Heart right ventricle (tissue), 16 donors: Measurements from ENCODE around the gene MYO7B. TPM values are rescaled to one million over a fixed set of nuclear protein-coding genes. Genes with fewer than 3 reads are reported as not detected.
A peak's percentile ranks its signal among the peaks of the same experiment; 100 is the strongest.

ENCODE experiments used
- ATAC-seq, 8 donors: fragments of 200-7000 bp; cut with Tn5 transposase; one replicate each; pipeline ENCODE4 v1.9.1; 2020; ENCODE audit warnings: mild to moderate bottlenecking in 8 of 8, moderate library complexity in 8 of 8, moderate number of reproducible peaks in 1 of 8
- DNase-seq, 2 donors: peaks; one replicate each; pipeline ENCODE4 v3.0.0-alpha.2; 2020
- H3K27ac ChIP-seq, 10 donors: fragments of 200-600 bp; sonication (generic) in 2 of 10; one replicate each; pipeline versions ENCODE4 v1.5.0 to v1.8.0; 2020 to 2022; ENCODE audit warnings: mild to moderate bottlenecking in 3 of 10
- H3K27me3 ChIP-seq, 7 donors: fragments of 200-600 bp; one replicate each; pipeline ENCODE4 v1.8.0; 2021 to 2022; ENCODE audit warnings: mild to moderate bottlenecking in 2 of 7
- H3K36me3 ChIP-seq, 9 donors: fragments of 200-600 bp; sonication (generic) in 1 of 9; one replicate each; pipeline versions ENCODE4 v1.5.0 to v1.8.0; 2020 to 2022; ENCODE audit warnings: mild to moderate bottlenecking in 2 of 9
- H3K4me1 ChIP-seq, 9 donors: fragments of 200-600 bp; sonication (generic) in 1 of 9; one replicate each; pipeline versions ENCODE4 v1.5.0 to v1.8.0; 2020 to 2022; ENCODE audit warnings: mild to moderate bottlenecking in 4 of 9
- H3K4me3 ChIP-seq, 10 donors: fragments of 200-600 bp; sonication (generic) in 2 of 10; one replicate each; pipeline versions ENCODE4 v1.5.0 to v1.8.0; 2020 to 2022; ENCODE audit warnings: mild to moderate bottlenecking in 7 of 10, moderate library complexity in 2 of 10
- H3K9me3 ChIP-seq, 11 donors: fragments of 200-600 bp in 10 of 11; sonication (generic) in 2 of 11; one replicate each; pipeline versions ENCODE4 v1.5.0 to v1.8.0; 2013 to 2022; ENCODE audit warnings: mild to moderate bottlenecking in 2 of 11, control low read depth in 1 of 11, moderate library complexity in 1 of 11
- WGBS, 2 donors: extraction: QIAGEN DNeasy Blood & Tissue Kit; methylation state at CpG; one replicate each; pipeline ENCODE4 v1.1.7; 2013; ENCODE audit warnings: inconsistent platforms in 1 of 2; 5-methylcytosine and 5-hydroxymethylcytosine counted together
- intact Hi-C, 10 donors: fragments of 100-400 bp; cut with DNase I; formaldehyde crosslinking; loops; one replicate each; pipeline versions ENCODE4 v1.11.1 to v1.14.2; 2022
- polyA plus RNA-seq, 2 donors: library from polyadenylated mRNA; stranded (reverse); fragments of 200-250 nt; gene quantifications; one replicate each; pipeline ENCODE4 v1.2.3, GENCODE V29; 2013
- total RNA-seq, 10 donors: library from RNA; stranded (reverse); fragmentation: NEBNext Ultra II Directional in 3 of 10; extraction: Animal tissue kit (Norgen Biotek cat#: 25700) in 3 of 10; gene quantifications; one replicate each; pipeline versions ENCODE4 v1.2.1 to v1.2.4, GENCODE V29; 2021 to 2023
- TF ChIP-seq, protein P1 (sequence below), 9 donors: fragments of 200-600 bp; sonication (generic) in 2 of 9; IDR thresholded peaks; one replicate each; pipeline versions ENCODE4 v1.5.0 to v1.8.0; 2021 to 2022; ENCODE audit warnings: antibody characterized with exemption in 9 of 9, mild to moderate bottlenecking in 5 of 9, moderate library complexity in 1 of 9
- donor health status: Arrhythmogenic right ventricular cardiomyopathy.
- donor health status: ischemic (EF 13 %, LVEDD 7.1; RV severe dilation, severe dysfunction).
- donor health status: healthy with polysubstance abuse.
- donor health status: DM: no; HTN: yes; CAD: no.
- donor health status: DM: no; HTN: no; CAD: no.
- donor health status: ischemic (EF 25% LVEDD 6.9; RV normal size, moderate dysfunction).
- donor health status: ischemic (EF 25% LVEDD 5.7; RV mildly dilated, moderate dysfunction).
- donor health status: healthy.
- donor health status: DM: yes; HTN: yes; CAD: no.
- donor health status: Ischemic cardiomyopathy.
- donor health status: ischemic (EF 35%, LVEDD 5.7; RV mildly dilated, moderate dysfunction).
- donor health status: nonischemic (EF 11% LVEDD 7.7; RV severe dilation, severe dysfunction).
- donor health status: DM: yes; HTN: yes; CAD: no.
- donor health status: PGD.
- donor health status: ischemic (EF 29% LVEDD 5.4; RV normal size, mild dysfunction).
- donor health status: nonischemic (EF 23%, LVEDD 6.1; RV moderate dilation, normal function).

MYO7B gene
- total and polyA plus RNA-seq, 12 donors = 0.42 to 2.3 (median 0.90) TPM

DNA sequence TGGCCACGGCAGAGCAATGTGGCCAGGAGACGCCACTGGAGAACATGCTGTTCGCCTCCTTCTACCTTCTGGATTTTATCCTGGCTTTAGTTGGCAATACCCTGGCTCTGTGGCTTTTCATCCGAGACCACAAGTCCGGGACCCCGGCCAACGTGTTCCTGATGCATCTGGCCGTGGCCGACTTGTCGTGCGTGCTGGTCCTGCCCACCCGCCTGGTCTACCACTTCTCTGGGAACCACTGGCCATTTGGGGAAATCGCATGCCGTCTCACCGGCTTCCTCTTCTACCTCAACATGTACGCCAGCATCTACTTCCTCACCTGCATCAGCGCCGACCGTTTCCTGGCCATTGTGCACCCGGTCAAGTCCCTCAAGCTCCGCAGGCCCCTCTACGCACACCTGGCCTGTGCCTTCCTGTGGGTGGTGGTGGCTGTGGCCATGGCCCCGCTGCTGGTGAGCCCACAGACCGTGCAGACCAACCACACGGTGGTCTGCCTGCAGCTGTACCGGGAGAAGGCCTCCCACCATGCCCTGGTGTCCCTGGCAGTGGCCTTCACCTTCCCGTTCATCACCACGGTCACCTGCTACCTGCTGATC lies 115.4 kb downstream of the MYO7B start:
- Histone ChIP-seq H3K4me3 (no peak overlapping the region), H3K9me3 (no peaks in the 10 kb centered on the region), H3K27ac (peak overlapping the region; percentile 2 to 95 (median 84)), H3K27me3 (no peaks in the 10 kb centered on the region), H3K36me3 (peaks cover 0 to 49% (median 3%) of the 10 kb centered on the region in 9 donors), H3K4me1 (peaks cover 72 to 99% (median 96%) of the 10 kb centered on the region in 9 donors)
- ATAC-seq (no peak), DNase-seq (peak in 1 of 2 donors; percentile 27)
- 80 to 82% methylated on average over 28 of the region's 28 CpGs for WGBS, 2 donors
- TF ChIP-seq, protein P1, sequence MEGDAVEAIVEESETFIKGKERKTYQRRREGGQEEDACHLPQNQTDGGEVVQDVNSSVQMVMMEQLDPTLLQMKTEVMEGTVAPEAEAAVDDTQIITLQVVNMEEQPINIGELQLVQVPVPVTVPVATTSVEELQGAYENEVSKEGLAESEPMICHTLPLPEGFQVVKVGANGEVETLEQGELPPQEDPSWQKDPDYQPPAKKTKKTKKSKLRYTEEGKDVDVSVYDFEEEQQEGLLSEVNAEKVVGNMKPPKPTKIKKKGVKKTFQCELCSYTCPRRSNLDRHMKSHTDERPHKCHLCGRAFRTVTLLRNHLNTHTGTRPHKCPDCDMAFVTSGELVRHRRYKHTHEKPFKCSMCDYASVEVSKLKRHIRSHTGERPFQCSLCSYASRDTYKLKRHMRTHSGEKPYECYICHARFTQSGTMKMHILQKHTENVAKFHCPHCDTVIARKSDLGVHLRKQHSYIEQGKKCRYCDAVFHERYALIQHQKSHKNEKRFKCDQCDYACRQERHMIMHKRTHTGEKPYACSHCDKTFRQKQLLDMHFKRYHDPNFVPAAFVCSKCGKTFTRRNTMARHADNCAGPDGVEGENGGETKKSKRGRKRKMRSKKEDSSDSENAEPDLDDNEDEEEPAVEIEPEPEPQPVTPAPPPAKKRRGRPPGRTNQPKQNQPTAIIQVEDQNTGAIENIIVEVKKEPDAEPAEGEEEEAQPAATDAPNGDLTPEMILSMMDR (IDR thresholded peaks at IDR 0.05) = no peak
- intact Hi-C loops = no loop called here

DNA sequence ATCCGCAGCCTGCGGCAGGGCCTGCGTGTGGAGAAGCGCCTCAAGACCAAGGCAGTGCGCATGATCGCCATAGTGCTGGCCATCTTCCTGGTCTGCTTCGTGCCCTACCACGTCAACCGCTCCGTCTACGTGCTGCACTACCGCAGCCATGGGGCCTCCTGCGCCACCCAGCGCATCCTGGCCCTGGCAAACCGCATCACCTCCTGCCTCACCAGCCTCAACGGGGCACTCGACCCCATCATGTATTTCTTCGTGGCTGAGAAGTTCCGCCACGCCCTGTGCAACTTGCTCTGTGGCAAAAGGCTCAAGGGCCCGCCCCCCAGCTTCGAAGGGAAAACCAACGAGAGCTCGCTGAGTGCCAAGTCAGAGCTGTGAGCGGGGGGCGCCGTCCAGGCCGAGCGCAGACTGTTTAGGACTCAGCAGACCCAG lies 115.9 kb downstream of the MYO7B start:
- intact Hi-C loops = no loop called here
- TF ChIP-seq, protein P1 (IDR thresholded peaks at IDR 0.05) = no peak
- WGBS, 2 donors = 82 to 83% methylated on average over 29 of the region's 29 CpGs
- Histone ChIP-seq H3K9me3 (no peaks in the 10 kb centered on the region), H3K36me3 (peaks cover 0 to 50% (median 3%) of the 10 kb centered on the region in 9 donors), H3K4me3 (no peak overlapping the region), H3K4me1 (peaks cover 72 to 99% (median 96%) of the 10 kb centered on the region in 9 donors), H3K27ac (peak overlapping the region; percentile 42 to 95 (median 84)), H3K27me3 (no peaks in the 10 kb centered on the region)
- ATAC-seq = no peak
- DNase-seq = peak in 1 of 2 donors; percentile 25

DNA sequence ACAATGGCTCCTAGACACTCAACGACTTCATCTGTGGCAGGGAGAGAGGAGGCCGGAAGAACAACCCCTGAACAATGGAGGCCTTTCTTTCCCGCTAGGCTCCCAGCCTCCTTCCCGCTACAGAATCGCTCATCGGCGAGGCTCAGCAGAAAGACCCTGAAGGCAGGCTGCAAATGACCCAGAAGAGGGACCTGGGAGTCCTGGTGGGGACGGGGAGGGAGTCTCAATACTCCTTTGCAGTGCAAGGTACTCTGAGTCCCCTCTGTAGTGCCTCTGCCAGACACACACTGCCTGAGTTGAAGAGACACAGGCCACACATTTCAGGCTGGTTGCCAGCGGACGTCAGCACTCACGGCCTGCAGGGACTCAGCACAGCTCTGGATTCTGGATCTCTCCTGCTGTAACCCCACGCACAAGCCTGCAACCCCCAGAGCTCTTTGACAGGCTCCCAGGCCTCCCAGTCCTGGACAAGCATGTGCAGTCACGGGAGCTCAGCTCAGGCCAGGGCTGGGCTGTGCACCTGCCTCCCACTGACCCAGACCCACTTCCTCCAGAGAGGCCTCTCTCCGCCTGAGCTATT lies 116.6 kb downstream of the MYO7B start:
- H3K27ac ChIP-seq = peak overlapping the region; percentile 42 to 95 (median 84)
- 25 to 33% methylated on average over 14 of the region's 14 CpGs for WGBS, 2 donors
- peaks cover 0 to 57% (median 3%) of the 10 kb centered on the region in 9 donors for H3K36me3 ChIP-seq
- ATAC-seq (peak; percentile 66 to 83 (median 79)), DNase-seq (peak; percentile 91 to 95)
- TF ChIP-seq, protein P1 (IDR thresholded peaks at IDR 0.05) = no peak
- intact Hi-C loops = loop anchor here in 1 of 10 donors (2.0 kb wide), 1 partner anchor 23 kb away; the partner anchor contains the start of gene LIMS2
- no peaks in the 10 kb centered on the region for H3K9me3 ChIP-seq
- no peaks in the 10 kb centered on the region for H3K27me3 ChIP-seq
- peaks cover 78 to 99% (median 96%) of the 10 kb centered on the region in 9 donors for H3K4me1 ChIP-seq
- H3K4me3 ChIP-seq = no peak overlapping the region

DNA sequence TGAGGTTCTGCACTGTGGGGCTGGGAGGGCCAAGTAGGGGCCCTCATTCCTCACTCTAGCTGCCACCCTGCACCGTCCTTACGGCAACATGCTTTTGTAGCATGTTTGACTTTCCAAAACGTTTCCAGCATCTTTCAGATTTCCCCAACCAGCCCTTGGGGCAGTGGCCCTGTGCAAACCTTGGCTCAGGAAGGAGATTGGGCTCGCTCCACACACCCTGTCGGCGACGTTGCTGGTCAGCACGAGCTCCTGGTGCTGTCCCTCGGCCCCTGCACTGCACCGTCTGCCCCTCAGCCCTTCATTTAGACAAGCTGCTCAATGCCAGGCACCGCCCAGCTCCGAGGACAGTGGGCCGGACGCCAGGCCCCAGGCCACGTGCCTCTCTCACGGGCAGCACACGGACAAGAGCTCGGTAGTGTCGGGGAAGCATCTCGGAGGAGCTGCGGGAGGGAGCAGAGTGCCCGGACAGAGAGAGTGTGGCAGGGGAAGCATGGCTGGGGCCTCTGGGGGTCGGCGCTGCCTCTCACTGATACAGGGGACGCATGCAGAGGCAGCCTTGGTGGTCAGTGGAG lies 117.4 kb downstream of the MYO7B start:
- 42 to 53% methylated on average over 25 of the region's 25 CpGs for WGBS, 2 donors
- Histone ChIP-seq H3K27me3 (no peaks in the 10 kb centered on the region), H3K4me1 (peaks cover 75 to 99% (median 96%) of the 10 kb centered on the region in 9 donors), H3K9me3 (no peaks in the 10 kb centered on the region), H3K36me3 (peaks cover 0 to 63% (median 5%) of the 10 kb centered on the region in 9 donors), H3K27ac (peak overlapping the region; percentile 28 to 95 (median 84)), H3K4me3 (no peak overlapping the region)
- ATAC-seq = no peak
- TF ChIP-seq, protein P1 (IDR thresholded peaks at IDR 0.05) = no peak
- intact Hi-C loops = loop anchor here in 1 of 10 donors (2.0 kb wide), 1 partner anchor 22 kb away; the partner anchor contains the start of gene LIMS2
- peak in 1 of 2 donors; percentile 19 for DNase-seq
